H1 (cell line): ENCODE measurements around the gene OR6V1. TPM values are rescaled to one million over a fixed set of nuclear protein-coding genes. Genes with fewer than 3 reads are reported as not detected.
"Not testable (repeated sequence)": the region's sequence is repeated elsewhere in the genome, so short reads cannot be mapped to it uniquely, and the experiment has no call there.

Source experiments
- CTCF ChIA-PET: fragments of 300-600 bp; sonication (Branson Sonifier 250); formaldehyde crosslinking; loops from one replicate; lab custom pipeline; 2021; ENCODE audit not compliant: partially characterized antibody; lab: Charles Lee
- POLR2A ChIA-PET: fragments of 300-600 bp; sonication (Branson Sonifier 250); formaldehyde crosslinking; loops from one replicate; lab custom pipeline; 2021; ENCODE audit warnings: inconsistent platforms; ENCODE audit not compliant: partially characterized antibody; lab: Charles Lee
- DNase-seq, 2 experiments: peaks; one replicate each; pipeline versions ENCODE4 v3.0.0 to v3.0.0-alpha.2; 2010 to 2022; ENCODE audit warnings: low spot score in 2 of 2, low read depth in 1 of 2, mixed read lengths in 1 of 2
- FAIRE-seq: peaks from 2 replicates; lab custom pipeline; 2011; peaks lifted over from hg19 to GRCh38; lab: Jason Lieb, UNC
- H2AFZ ChIP-seq: 2 replicates; pipeline ENCODE4 v1.8.1; 2012; ENCODE audit warnings: low read length, inconsistent platforms
- H2AK5ac ChIP-seq: 2 replicates; pipeline ENCODE4 v1.6.1; 2013; ENCODE audit warnings: low read depth, low read length
- H2BK120ac ChIP-seq: replicated peaks from 2 replicates; pipeline ENCODE3; 2013; ENCODE audit warnings: low read depth, low read length, inconsistent platforms
- H2BK12ac ChIP-seq: 2 replicates; pipeline ENCODE4 v1.6.1; 2013; ENCODE audit warnings: low read depth, low read length
- H2BK15ac ChIP-seq: 2 replicates; pipeline ENCODE4 v1.6.1; 2013; ENCODE audit warnings: low read length
- H2BK20ac ChIP-seq: 2 replicates; pipeline ENCODE4 v1.6.1; 2013; ENCODE audit warnings: low read length
- H2BK5ac ChIP-seq: 2 replicates; pipeline ENCODE4 v1.6.1; 2013; ENCODE audit warnings: low read depth, low read length
- H3K14ac ChIP-seq: 2 replicates; pipeline ENCODE4 v1.6.1; 2013; ENCODE audit warnings: inconsistent platforms; ENCODE audit not compliant: insufficient read length
- H3K18ac ChIP-seq: 2 replicates; pipeline ENCODE4 v1.6.1; 2013; ENCODE audit warnings: low read length; ENCODE audit errors: extremely low read depth
- H3K23ac ChIP-seq: 2 replicates; pipeline ENCODE4 v1.6.1; 2013; ENCODE audit warnings: inconsistent platforms; ENCODE audit not compliant: insufficient read length
- H3K23me2 ChIP-seq: 2 replicates; pipeline ENCODE4 v1.6.1; 2013; ENCODE audit warnings: low read depth, low read length
- H3K27ac ChIP-seq: 2 replicates; pipeline ENCODE4 v1.6.1; 2011; ENCODE audit warnings: low read depth, low read length, inconsistent platforms
- H3K27me3 ChIP-seq, 4 experiments: replicated peaks in 1 of 4; 1 replicate in 1 of 4; 2 replicates in 3 of 4; pipeline versions ENCODE4 v1.6.1 to v1.8.1; 2011 to 2013; ENCODE audit warnings: low read length in 3 of 4, mild to moderate bottlenecking in 3 of 4, inconsistent platforms in 2 of 4, mixed read lengths in 2 of 4, moderate library complexity in 1 of 4; ENCODE audit not compliant: control insufficient read depth in 3 of 4, insufficient read depth in 3 of 4; ENCODE audit errors: extremely low read depth in 1 of 4
- H3K36me3 ChIP-seq, 4 experiments: 2 replicates each; pipeline versions ENCODE4 v1.6.1 to v1.8.1; 2011 to 2013; ENCODE audit warnings: mild to moderate bottlenecking in 4 of 4, low read length in 3 of 4, moderate library complexity in 2 of 4, control low read depth in 1 of 4, inconsistent platforms in 1 of 4; ENCODE audit not compliant: insufficient read depth in 4 of 4, control insufficient read depth in 2 of 4
- H3K4ac ChIP-seq: replicated peaks from 2 replicates; pipeline ENCODE3; 2013; ENCODE audit warnings: low read length, low read depth, mixed read lengths, inconsistent platforms; ENCODE audit not compliant: insufficient read length
- H3K4me1 ChIP-seq, 4 experiments: replicated peaks in 1 of 4; 1 replicate in 1 of 4; 2 replicates in 3 of 4; pipeline versions ENCODE4 v1.6.1 to v1.8.1; 2011 to 2013; ENCODE audit warnings: low read length in 3 of 4, inconsistent platforms in 2 of 4, mixed read lengths in 1 of 4; ENCODE audit not compliant: insufficient read depth in 4 of 4, control insufficient read depth in 3 of 4
- H3K4me2 ChIP-seq, 2 experiments: 2 replicates each; pipeline versions ENCODE4 v1.6.1 to v1.8.1; 2011 to 2013; ENCODE audit warnings: low read depth in 2 of 2, low read length in 2 of 2, control low read depth in 1 of 2, inconsistent platforms in 1 of 2, mild to moderate bottlenecking in 1 of 2; ENCODE audit not compliant: insufficient read depth in 1 of 2
- H3K4me3 ChIP-seq, 4 experiments: fragments of 200-600, 300-600 bp in 1 of 4; sonication (generic), shearing (Covaris generic), sonication (Bioruptor Twin) in 1 of 4; 2 replicates each; pipeline versions ENCODE4 v1.5.1 to v1.8.1; 2011 to 2016; ENCODE audit warnings: low read length in 4 of 4, low read depth in 3 of 4, control low read depth in 2 of 4, inconsistent platforms in 2 of 4, mild to moderate bottlenecking in 2 of 4, mixed read lengths in 1 of 4, moderate library complexity in 1 of 4; ENCODE audit not compliant: insufficient read depth in 2 of 4; ENCODE audit errors: extremely low read depth in 1 of 4
- H3K56ac ChIP-seq: replicated peaks from 2 replicates; pipeline ENCODE3; 2013; ENCODE audit warnings: low read depth, mild to moderate bottlenecking, mixed read lengths, low read length, inconsistent platforms; ENCODE audit not compliant: insufficient read length
- H3K79me1 ChIP-seq: 2 replicates; pipeline ENCODE4 v1.6.1; 2013; ENCODE audit warnings: low read depth, low read length, control low read depth
- H3K79me2 ChIP-seq, 2 experiments: 2 replicates each; pipeline versions ENCODE4 v1.6.1 to v1.8.1; 2012 to 2013; ENCODE audit warnings: low read length in 2 of 2, mild to moderate bottlenecking in 2 of 2, inconsistent platforms in 1 of 2; ENCODE audit not compliant: insufficient read depth in 2 of 2, control insufficient read depth in 1 of 2
- H3K9ac ChIP-seq, 4 experiments: replicated peaks in 1 of 4; 1 replicate in 1 of 4; 2 replicates in 3 of 4; pipeline versions ENCODE4 v1.6.1 to v1.8.1; 2011 to 2013; ENCODE audit warnings: low read depth in 3 of 4, low read length in 3 of 4, control low read depth in 2 of 4, mild to moderate bottlenecking in 2 of 4, moderate library complexity in 2 of 4, inconsistent platforms in 1 of 4; ENCODE audit errors: extremely low read depth in 1 of 4
- H3K9me3 ChIP-seq, 2 experiments: 2 replicates each; pipeline versions ENCODE4 v1.6.1 to v1.8.1; 2012 to 2013; ENCODE audit warnings: mild to moderate bottlenecking in 2 of 2, moderate library complexity in 2 of 2, control low read depth in 1 of 2, inconsistent platforms in 1 of 2, low read depth in 1 of 2, low read length in 1 of 2, mixed read lengths in 1 of 2; ENCODE audit not compliant: insufficient read depth in 2 of 2
- H4K20me1 ChIP-seq, 2 experiments: replicated peaks in 1 of 2; 2 replicates each; pipeline versions ENCODE3 to v1.8.1; 2011 to 2013; ENCODE audit warnings: inconsistent platforms in 2 of 2, low read length in 2 of 2, mild to moderate bottlenecking in 1 of 2; ENCODE audit not compliant: insufficient read depth in 2 of 2, control insufficient read depth in 1 of 2
- H4K5ac ChIP-seq: 2 replicates; pipeline ENCODE4 v1.6.1; 2013; ENCODE audit warnings: low read length, low read depth, mixed read lengths, inconsistent platforms; ENCODE audit not compliant: insufficient read length
- H4K8ac ChIP-seq: 2 replicates; pipeline ENCODE4 v1.8.0; 2013; ENCODE audit warnings: mild to moderate bottlenecking, moderate library complexity, low read length, inconsistent platforms; ENCODE audit not compliant: insufficient read depth; ENCODE audit errors: extremely low read depth
- H4K91ac ChIP-seq: replicated peaks from 2 replicates; pipeline ENCODE3; 2013; ENCODE audit warnings: low read length, mixed read lengths, inconsistent platforms; ENCODE audit not compliant: insufficient read length
- WGBS, 2 experiments: shearing (Covaris generic) in 1 of 2; methylation state at CpG; one replicate each; pipeline versions ENCODE4 v1.1.6 to v1.1.7; 2013 to 2015; ENCODE audit warnings: low lambda C conversion rate in 2 of 2, mixed read lengths in 2 of 2, inconsistent platforms in 1 of 2, low coverage in 1 of 2, missing lambda C conversion rate in 1 of 2; ENCODE audit not compliant: insufficient replicate concordance in 2 of 2, insufficient coverage in 1 of 2, insufficient read length in 1 of 2; ENCODE audit errors: extremely low coverage in 1 of 2, missing lambda C conversion rate in 1 of 2; 5-methylcytosine and 5-hydroxymethylcytosine counted together
- polyA plus RNA-seq, 7 experiments: library from polyadenylated mRNA; depleted of rRNA in 3 of 7; stranded (reverse) in 5 of 7; unstranded in 2 of 7; fragments of >200 nt in 5 of 7; fragments of 200-250 nt in 2 of 7; gene quantifications; 1 replicate in 5 of 7; 2 replicates in 1 of 7; 4 replicates in 1 of 7; pipeline versions ENCODE4 v1.2.1 to v1.2.3, GENCODE V29; 2011 to 2013; ENCODE audit warnings: missing spikeins in 2 of 7, mixed read lengths in 2 of 7
- total RNA-seq: library from RNA; stranded (reverse); fragmentation: NEBNext Ultra II Directional; extraction: Animal tissue kit (Norgen Biotek cat#: 25700); gene quantifications from 2 replicates; pipeline ENCODE4 v1.2.1, GENCODE V29; 2021

OR6V1 gene
- total and polyA plus RNA-seq, 2 of the 8 experiments (the other 6 are each of a cell fraction or from before 2014, with no cell fraction given), result not detected

DNA sequence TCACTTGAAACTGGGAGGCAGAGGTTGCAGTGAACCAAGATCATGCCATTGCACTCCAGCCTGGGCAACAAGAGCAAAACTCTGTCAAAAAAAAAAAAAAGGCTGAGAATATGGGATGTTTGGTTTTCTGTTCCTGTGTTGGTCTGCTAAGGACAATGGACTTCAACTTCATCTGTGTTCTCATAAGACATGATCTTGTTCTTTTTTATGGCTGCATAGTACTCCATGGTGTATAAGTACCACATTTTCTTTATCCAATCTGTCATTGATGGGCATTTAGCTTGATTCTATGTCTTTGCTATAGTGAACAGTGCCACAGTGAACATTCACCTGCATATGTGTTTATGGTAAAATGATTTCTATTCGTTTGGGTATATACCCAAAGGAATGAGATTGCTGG is 47.4 kb downstream of the OR6V1 start:
- H2BK5ac ChIP-seq, H3K79me1 ChIP-seq, H3K27me3 ChIP-seq, H3K4me1 ChIP-seq, H3K23ac ChIP-seq, H2BK20ac ChIP-seq, H3K9me3 ChIP-seq, H3K18ac ChIP-seq, H2BK12ac ChIP-seq, H3K27ac ChIP-seq, POLR2A ChIA-PET, H3K9ac ChIP-seq, H2BK15ac ChIP-seq, H3K4me3 ChIP-seq, H3K4ac ChIP-seq, H3K36me3 ChIP-seq, H3K79me2 ChIP-seq, H2BK120ac ChIP-seq, H2AK5ac ChIP-seq, H3K4me2 ChIP-seq, H4K5ac ChIP-seq, H4K91ac ChIP-seq, FAIRE-seq, H3K14ac ChIP-seq, H4K20me1 ChIP-seq, DNase-seq, H4K8ac ChIP-seq, H3K23me2 ChIP-seq, H3K56ac ChIP-seq, H2AFZ ChIP-seq: not testable (repeated sequence)
- WGBS, 2 experiments, result 82% methylated on average over 1 of the region's 1 CpG; no CpG with 5 or more reads in 1 of the 2 experiments
- CTCF ChIA-PET, result interaction anchor here (1.1 kb wide), 2 partner anchors 97 to 115 kb away, joined by 4 to 5 read pairs; no protein-coding TSS in a partner anchor

Other genes starting within 250 kb of the OR6V1 start
- 19.7 TPM in 2 replicates for gene EPHB6, start 197.3 kb upstream of the OR6V1 start, total RNA-seq
- gene EPHB6, start 197.3 kb upstream of the OR6V1 start, polyA plus RNA-seq (2011; rRNA removed), result 19.7 and 27.3 TPM in 2 replicates
- 0.48 and 0.52 TPM in 2 replicates for gene TRPV6, start 166.6 kb upstream of the OR6V1 start, total RNA-seq
- gene TRPV6, start 166.6 kb upstream of the OR6V1 start, polyA plus RNA-seq (2011; rRNA removed), result 1.1 and 2.1 TPM in 2 replicates
- not detected in 2 replicates for gene TRPV5, start 118.6 kb upstream of the OR6V1 start, total RNA-seq
- gene TRPV5, start 118.6 kb upstream of the OR6V1 start, polyA plus RNA-seq (2011; rRNA removed), result 0.03 and 0.05 TPM in 2 replicates
- not detected in 2 replicates for gene LLCFC1, start 112.9 kb upstream of the OR6V1 start, total RNA-seq
- gene LLCFC1, start 112.9 kb upstream of the OR6V1 start, polyA plus RNA-seq (2011; rRNA removed), result not detected in 2 replicates
- gene KEL, start 90.0 kb upstream of the OR6V1 start, total RNA-seq, result 1.1 and 1.8 TPM in 2 replicates
- 1.9 and 3.6 TPM in 2 replicates for gene KEL, start 90.0 kb upstream of the OR6V1 start, polyA plus RNA-seq (2011; rRNA removed)
- gene OR9A2, start 25.2 kb upstream of the OR6V1 start, total RNA-seq, result not detected in 2 replicates
- not detected in 2 replicates for gene OR9A2, start 25.2 kb upstream of the OR6V1 start, polyA plus RNA-seq (2011; rRNA removed)
- gene PIP, start 79.7 kb downstream of the OR6V1 start, total RNA-seq, result not detected in 2 replicates
- gene PIP, start 79.7 kb downstream of the OR6V1 start, polyA plus RNA-seq (2011; rRNA removed), result not detected in 2 replicates
- gene TAS2R39, start 131.1 kb downstream of the OR6V1 start, total RNA-seq, result not detected in 2 replicates
- gene TAS2R39, start 131.1 kb downstream of the OR6V1 start, polyA plus RNA-seq (2011; rRNA removed), result not detected in 2 replicates
- not detected in 2 replicates for gene TAS2R40, start 169.7 kb downstream of the OR6V1 start, total RNA-seq
- gene TAS2R40, start 169.7 kb downstream of the OR6V1 start, polyA plus RNA-seq (2011; rRNA removed), result not detected in 2 replicates
- 25.5 and 26.2 TPM in 2 replicates for gene GSTK1, start 211.1 kb downstream of the OR6V1 start, total RNA-seq
- gene GSTK1, start 211.1 kb downstream of the OR6V1 start, polyA plus RNA-seq (2011; rRNA removed), result 32.5 and 34.0 TPM in 2 replicates
- gene TMEM139, start 232.6 kb downstream of the OR6V1 start, total RNA-seq, result 3.2 and 4.4 TPM in 2 replicates
- gene TMEM139, start 232.6 kb downstream of the OR6V1 start, polyA plus RNA-seq (2011; rRNA removed), result 6.7 and 7.6 TPM in 2 replicates
- 32.8 and 35.3 TPM in 2 replicates for gene CASP2, start 236.0 kb downstream of the OR6V1 start, total RNA-seq
- gene CASP2, start 236.0 kb downstream of the OR6V1 start, polyA plus RNA-seq (2011; rRNA removed), result 18.3 and 23.7 TPM in 2 replicates